ENCODE measurements around the gene DNAH8.

DNA sequence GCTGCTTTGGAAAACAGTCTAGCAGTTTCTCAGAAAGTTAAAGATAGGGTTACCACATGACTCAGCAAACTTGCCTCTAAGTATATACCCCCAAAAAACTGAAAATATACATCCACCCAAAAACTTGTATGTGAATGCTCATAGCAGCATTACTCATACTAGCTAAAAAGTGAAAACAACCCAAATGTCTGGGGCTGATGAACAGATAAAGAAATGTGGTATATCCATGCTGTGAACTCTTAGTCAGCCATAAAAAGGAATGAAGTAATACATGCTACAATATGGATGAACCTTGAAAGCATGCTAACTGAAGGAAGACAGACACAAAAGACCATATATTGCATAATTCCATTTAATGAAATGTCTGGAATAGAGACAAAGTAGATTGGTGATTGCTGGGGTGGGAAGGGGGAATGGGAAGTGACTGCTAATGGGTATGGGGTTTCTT lies 253.6 kb downstream of the DNAH8 start:
- TF ChIP-seq, protein P1, sequence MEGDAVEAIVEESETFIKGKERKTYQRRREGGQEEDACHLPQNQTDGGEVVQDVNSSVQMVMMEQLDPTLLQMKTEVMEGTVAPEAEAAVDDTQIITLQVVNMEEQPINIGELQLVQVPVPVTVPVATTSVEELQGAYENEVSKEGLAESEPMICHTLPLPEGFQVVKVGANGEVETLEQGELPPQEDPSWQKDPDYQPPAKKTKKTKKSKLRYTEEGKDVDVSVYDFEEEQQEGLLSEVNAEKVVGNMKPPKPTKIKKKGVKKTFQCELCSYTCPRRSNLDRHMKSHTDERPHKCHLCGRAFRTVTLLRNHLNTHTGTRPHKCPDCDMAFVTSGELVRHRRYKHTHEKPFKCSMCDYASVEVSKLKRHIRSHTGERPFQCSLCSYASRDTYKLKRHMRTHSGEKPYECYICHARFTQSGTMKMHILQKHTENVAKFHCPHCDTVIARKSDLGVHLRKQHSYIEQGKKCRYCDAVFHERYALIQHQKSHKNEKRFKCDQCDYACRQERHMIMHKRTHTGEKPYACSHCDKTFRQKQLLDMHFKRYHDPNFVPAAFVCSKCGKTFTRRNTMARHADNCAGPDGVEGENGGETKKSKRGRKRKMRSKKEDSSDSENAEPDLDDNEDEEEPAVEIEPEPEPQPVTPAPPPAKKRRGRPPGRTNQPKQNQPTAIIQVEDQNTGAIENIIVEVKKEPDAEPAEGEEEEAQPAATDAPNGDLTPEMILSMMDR (IDR thresholded peaks at IDR 0.05), result no peak
- TF ChIP-seq POLR2A (IDR thresholded peaks at IDR 0.05) (no peak), EP300 (IDR thresholded peaks at IDR 0.05) (no peak)

All from tibial nerve (tissue), 4 donors.